Ishikawa (cell line): ENCODE data around the gene RLN2.

Experiments
- CEBPB ChIP-seq: IDR thresholded peaks from 2 replicates; pipeline ENCODE4 v1.6.1; 2012
- CREB1 ChIP-seq: IDR thresholded peaks from 2 replicates; pipeline ENCODE4 v1.6.1; 2012; ENCODE audit warnings: low read depth
- EGR1 ChIP-seq: IDR thresholded peaks from 2 replicates; pipeline ENCODE4 v1.6.1; 2012
- EP300 ChIP-seq: IDR thresholded peaks from 2 replicates; pipeline ENCODE4 v1.6.1; 2012; ENCODE audit warnings: borderline replicate concordance
- FOXM1 ChIP-seq: IDR thresholded peaks from 2 replicates; pipeline ENCODE4 v1.6.1; 2012; ENCODE audit warnings: low read depth, borderline replicate concordance
- RAD21 ChIP-seq: IDR thresholded peaks from 2 replicates; pipeline ENCODE4 v1.6.1; 2012; ENCODE audit warnings: low read depth
- TAF1 ChIP-seq: IDR thresholded peaks from 2 replicates; pipeline ENCODE4 v1.6.1; 2012; ENCODE audit warnings: low read depth, mild to moderate bottlenecking
- TEAD4 ChIP-seq: IDR thresholded peaks from 2 replicates; pipeline ENCODE4 v1.6.1; 2012
- YY1 ChIP-seq: IDR thresholded peaks from 2 replicates; pipeline ENCODE4 v1.6.1; 2012; ENCODE audit warnings: low read depth
- TF ChIP-seq, protein P1 (sequence below): IDR thresholded peaks from 2 replicates; pipeline ENCODE4 v1.6.1; 2012
- TF ChIP-seq, protein P2 (sequence below): IDR thresholded peaks from 2 replicates; pipeline ENCODE4 v1.6.1; 2012; ENCODE audit warnings: low read depth, mild to moderate bottlenecking

DNA sequence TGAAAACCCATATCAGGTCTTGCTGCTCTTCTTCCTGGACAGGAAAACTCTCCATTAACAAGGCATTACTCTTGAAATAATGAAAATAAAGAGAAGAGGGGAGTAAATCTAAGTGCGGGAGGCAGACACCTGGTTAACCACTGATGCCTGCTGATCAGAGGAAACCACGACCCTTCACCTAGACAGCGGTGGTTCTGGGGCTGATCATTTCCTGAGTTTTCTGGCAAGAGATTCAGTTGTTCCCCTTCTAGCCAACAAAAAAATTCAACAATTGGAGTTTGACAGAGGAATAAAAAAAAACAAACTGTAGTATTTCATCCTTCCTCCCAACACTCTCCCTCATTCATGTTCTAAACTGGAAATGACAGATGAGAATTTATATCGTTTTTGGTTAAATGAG is 3.0 kb downstream of the RLN2 start:
- TF ChIP-seq FOXM1 (no peak), TAF1 (no peak), TEAD4 (no peak), CREB1 (no peak), YY1 (no peak), EP300 (no peak), EGR1 (no peak), RAD21 (no peak), CEBPB (no peak)
- TF ChIP-seq, protein P1, sequence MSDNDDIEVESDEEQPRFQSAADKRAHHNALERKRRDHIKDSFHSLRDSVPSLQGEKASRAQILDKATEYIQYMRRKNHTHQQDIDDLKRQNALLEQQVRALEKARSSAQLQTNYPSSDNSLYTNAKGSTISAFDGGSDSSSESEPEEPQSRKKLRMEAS: no peak
- TF ChIP-seq, protein P2, sequence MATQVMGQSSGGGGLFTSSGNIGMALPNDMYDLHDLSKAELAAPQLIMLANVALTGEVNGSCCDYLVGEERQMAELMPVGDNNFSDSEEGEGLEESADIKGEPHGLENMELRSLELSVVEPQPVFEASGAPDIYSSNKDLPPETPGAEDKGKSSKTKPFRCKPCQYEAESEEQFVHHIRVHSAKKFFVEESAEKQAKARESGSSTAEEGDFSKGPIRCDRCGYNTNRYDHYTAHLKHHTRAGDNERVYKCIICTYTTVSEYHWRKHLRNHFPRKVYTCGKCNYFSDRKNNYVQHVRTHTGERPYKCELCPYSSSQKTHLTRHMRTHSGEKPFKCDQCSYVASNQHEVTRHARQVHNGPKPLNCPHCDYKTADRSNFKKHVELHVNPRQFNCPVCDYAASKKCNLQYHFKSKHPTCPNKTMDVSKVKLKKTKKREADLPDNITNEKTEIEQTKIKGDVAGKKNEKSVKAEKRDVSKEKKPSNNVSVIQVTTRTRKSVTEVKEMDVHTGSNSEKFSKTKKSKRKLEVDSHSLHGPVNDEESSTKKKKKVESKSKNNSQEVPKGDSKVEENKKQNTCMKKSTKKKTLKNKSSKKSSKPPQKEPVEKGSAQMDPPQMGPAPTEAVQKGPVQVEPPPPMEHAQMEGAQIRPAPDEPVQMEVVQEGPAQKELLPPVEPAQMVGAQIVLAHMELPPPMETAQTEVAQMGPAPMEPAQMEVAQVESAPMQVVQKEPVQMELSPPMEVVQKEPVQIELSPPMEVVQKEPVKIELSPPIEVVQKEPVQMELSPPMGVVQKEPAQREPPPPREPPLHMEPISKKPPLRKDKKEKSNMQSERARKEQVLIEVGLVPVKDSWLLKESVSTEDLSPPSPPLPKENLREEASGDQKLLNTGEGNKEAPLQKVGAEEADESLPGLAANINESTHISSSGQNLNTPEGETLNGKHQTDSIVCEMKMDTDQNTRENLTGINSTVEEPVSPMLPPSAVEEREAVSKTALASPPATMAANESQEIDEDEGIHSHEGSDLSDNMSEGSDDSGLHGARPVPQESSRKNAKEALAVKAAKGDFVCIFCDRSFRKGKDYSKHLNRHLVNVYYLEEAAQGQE: no peak
